Measurements from ENCODE around the gene FCRL5.
A peak's percentile ranks its signal among the peaks of the same experiment; 100 is the strongest.
"Not testable (repeated sequence)": the region's sequence is repeated elsewhere in the genome, so short reads cannot be mapped to it uniquely, and the experiment has no call there.

FCRL5 gene
- 0 reads per million in 3 experiments for total RNA-seq

- DNase-seq, result no peak
Measured at GRCh38 chr1:157551694-157552693, at the start of gene FCRL5. Gene FCRL5, minus strand, starts transcription at chr1:157552515. Its CDS starts 153 bp downstream, at chr1:157552362.

GRCh38 chr1:157600236-157600635 lies 47.9 kb upstream of the FCRL5 start:
- no peak for DNase-seq

GRCh38 chr1:157597959-157598667 lies 45.8 kb upstream of the FCRL5 start, which contains the start of gene FCRL4:
Gene FCRL4, minus strand, starts transcription at chr1:157598085. Its CDS starts 141 bp downstream, at chr1:157597944.
- DNase-seq, result no peak

- no peak for DNase-seq
Measured at GRCh38 chr1:157596384-157596783, 44.1 kb upstream of the FCRL5 start.

- no peak for DNase-seq
Measured at GRCh38 chr1:157595356-157595755, 43.0 kb upstream of the FCRL5 start.

- no peak for DNase-seq
Measured at GRCh38 chr1:157585984-157586383, 33.7 kb upstream of the FCRL5 start.

GRCh38 chr1:157584503-157584902 lies 32.2 kb upstream of the FCRL5 start:
- no peak for DNase-seq

- no peak for DNase-seq
Measured at GRCh38 chr1:157580828-157581210, 28.5 kb upstream of the FCRL5 start.

GRCh38 chr1:157580179-157580827 lies 28.0 kb upstream of the FCRL5 start:
- peak; percentile 3 for DNase-seq

- no peak for DNase-seq
Measured at GRCh38 chr1:157577420-157577819, 25.1 kb upstream of the FCRL5 start.

- DNase-seq, result no peak
Measured at GRCh38 chr1:157575744-157576143, 23.4 kb upstream of the FCRL5 start.

- no peak for DNase-seq
Measured at GRCh38 chr1:157574836-157575235, 22.5 kb upstream of the FCRL5 start.

- no peak for DNase-seq
Measured at GRCh38 chr1:157566484-157567300, 14.4 kb upstream of the FCRL5 start.

GRCh38 chr1:157562515-157562914 lies 10.2 kb upstream of the FCRL5 start:
- DNase-seq, result no peak

- DNase-seq, result no peak
Measured at GRCh38 chr1:157558119-157558518, 5.8 kb upstream of the FCRL5 start.

- not testable (repeated sequence) for DNase-seq
Measured at GRCh38 chr1:157548081-157548480, 4.2 kb downstream of the FCRL5 start.

GRCh38 chr1:157542676-157543075 lies 9.6 kb downstream of the FCRL5 start:
- DNase-seq, result no peak

- DNase-seq, result no peak
Measured at GRCh38 chr1:157540852-157541251, 11.5 kb downstream of the FCRL5 start.

GRCh38 chr1:157540160-157540748 lies 12.1 kb downstream of the FCRL5 start:
- DNase-seq, result no peak

- DNase-seq, result no peak
Measured at GRCh38 chr1:157539568-157539967, 12.7 kb downstream of the FCRL5 start.

- no peak for DNase-seq
Measured at GRCh38 chr1:157532569-157532968, 19.7 kb downstream of the FCRL5 start.

All from central memory CD4-positive, alpha-beta T cell (primary cell).